Activated T-cell treated with anti-CD3 and anti-CD28 coated beads, Interleukin-2, amount 50 U/mL, for 4 hours (primary cell): Measurements from ENCODE around the gene SF3A1. TPM values are rescaled to one million over a fixed set of nuclear protein-coding genes. Genes with fewer than 3 reads are reported as not detected.
"Not testable (repeated sequence)": the region's sequence is repeated elsewhere in the genome, so short reads cannot be mapped to it uniquely, and the experiment has no call there.

Experiments used
- ATAC-seq, 2 donors: fragments of 200-7000 bp; cut with Tn5 transposase; one replicate each; pipeline ENCODE4 v1.10.0; 2021
- DNase-seq: peaks from one replicate; pipeline ENCODE4 v3.0.0-alpha.2; 2020
- H3K27me3 Mint-ChIP-seq: one replicate; pipeline ENCODE4 v1.8.0; 2021; ENCODE audit warnings: low read depth, mixed read lengths
- H3K36me3 Mint-ChIP-seq: one replicate; pipeline ENCODE4 v1.8.0; 2022; ENCODE audit warnings: mixed read lengths; ENCODE audit not compliant: insufficient read depth
- H3K4me1 Mint-ChIP-seq: one replicate; pipeline ENCODE4 v1.8.0; 2021; ENCODE audit warnings: low read depth, mixed read lengths
- H3K4me3 Mint-ChIP-seq: one replicate; pipeline ENCODE4 v1.8.0; 2021; ENCODE audit warnings: mild to moderate bottlenecking, moderate library complexity, mixed read lengths
- H3K9me3 Mint-ChIP-seq: one replicate; pipeline ENCODE4 v1.8.0; 2021; ENCODE audit warnings: mixed read lengths
- total RNA-seq, 3 donors: library from RNA; stranded (reverse); gene quantifications; one replicate each; pipeline ENCODE4 v1.2.1, GENCODE V29; 2021

SF3A1 gene, protein sequence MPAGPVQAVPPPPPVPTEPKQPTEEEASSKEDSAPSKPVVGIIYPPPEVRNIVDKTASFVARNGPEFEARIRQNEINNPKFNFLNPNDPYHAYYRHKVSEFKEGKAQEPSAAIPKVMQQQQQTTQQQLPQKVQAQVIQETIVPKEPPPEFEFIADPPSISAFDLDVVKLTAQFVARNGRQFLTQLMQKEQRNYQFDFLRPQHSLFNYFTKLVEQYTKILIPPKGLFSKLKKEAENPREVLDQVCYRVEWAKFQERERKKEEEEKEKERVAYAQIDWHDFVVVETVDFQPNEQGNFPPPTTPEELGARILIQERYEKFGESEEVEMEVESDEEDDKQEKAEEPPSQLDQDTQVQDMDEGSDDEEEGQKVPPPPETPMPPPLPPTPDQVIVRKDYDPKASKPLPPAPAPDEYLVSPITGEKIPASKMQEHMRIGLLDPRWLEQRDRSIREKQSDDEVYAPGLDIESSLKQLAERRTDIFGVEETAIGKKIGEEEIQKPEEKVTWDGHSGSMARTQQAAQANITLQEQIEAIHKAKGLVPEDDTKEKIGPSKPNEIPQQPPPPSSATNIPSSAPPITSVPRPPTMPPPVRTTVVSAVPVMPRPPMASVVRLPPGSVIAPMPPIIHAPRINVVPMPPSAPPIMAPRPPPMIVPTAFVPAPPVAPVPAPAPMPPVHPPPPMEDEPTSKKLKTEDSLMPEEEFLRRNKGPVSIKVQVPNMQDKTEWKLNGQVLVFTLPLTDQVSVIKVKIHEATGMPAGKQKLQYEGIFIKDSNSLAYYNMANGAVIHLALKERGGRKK
- total RNA-seq: 100 to 1,000 TPM; 315 to 335 (median 324) TPM

DNA sequence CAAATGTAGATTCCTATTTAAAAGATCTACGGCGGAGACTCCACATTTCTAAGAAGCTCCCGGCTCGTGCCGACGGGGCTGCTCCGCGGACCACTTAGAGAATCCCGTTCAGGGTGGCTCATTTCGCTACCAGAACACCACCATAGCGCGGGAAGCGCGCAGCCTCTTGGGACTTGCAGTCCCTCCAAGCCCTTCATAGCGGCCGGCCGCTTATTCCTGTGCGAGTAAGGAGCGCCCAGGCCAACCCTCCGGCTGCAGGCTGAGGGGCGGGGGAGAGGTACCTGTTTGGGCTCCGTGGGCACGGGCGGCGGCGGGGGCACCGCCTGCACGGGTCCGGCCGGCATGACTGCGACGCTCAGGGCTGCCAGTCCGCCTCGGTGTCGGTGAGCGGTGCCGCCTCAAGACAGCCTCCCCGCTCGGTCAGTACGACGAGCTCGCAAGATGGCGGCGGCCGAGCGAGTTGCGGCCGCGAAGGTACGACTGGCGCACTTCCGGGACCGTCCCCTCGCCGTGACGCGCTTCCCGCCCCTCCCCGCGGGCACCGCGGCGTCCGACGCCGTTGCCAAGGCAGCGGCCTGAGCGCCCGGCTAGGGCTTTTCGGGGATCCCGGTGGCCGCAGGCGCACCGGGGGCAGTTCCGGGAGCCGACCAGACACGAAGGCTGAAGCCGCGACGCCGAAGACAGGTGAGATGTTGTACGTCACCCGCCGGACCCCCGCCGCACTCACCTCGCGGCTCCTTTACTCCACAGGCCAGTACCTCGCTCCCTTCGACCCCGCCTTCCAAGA is at the start of gene SF3A1, which contains the start of gene CCDC157:
Gene SF3A1, minus strand, starts transcription at position 446 of the 787 bp plus-strand sequence. Its CDS starts 102 bp downstream, at position 344.
Gene CCDC157, plus strand, starts transcription at position 559 of the 787 bp plus-strand sequence. CDS start 8,994 bp downstream, outside the sequence.
- Mint-ChIP-seq H3K4me3 (peak within 1 kb of the TSS; percentile 96), H3K36me3 (peaks cover 17% of the 10 kb centered on the region), H3K4me1 (peaks cover 46% of the 10 kb centered on the region), H3K27me3 (no peaks in the 10 kb centered on the region), H3K9me3 (no peaks in the 10 kb centered on the region)
- peak; percentile 95 for ATAC-seq
- DNase-seq: peak; percentile 77

DNA sequence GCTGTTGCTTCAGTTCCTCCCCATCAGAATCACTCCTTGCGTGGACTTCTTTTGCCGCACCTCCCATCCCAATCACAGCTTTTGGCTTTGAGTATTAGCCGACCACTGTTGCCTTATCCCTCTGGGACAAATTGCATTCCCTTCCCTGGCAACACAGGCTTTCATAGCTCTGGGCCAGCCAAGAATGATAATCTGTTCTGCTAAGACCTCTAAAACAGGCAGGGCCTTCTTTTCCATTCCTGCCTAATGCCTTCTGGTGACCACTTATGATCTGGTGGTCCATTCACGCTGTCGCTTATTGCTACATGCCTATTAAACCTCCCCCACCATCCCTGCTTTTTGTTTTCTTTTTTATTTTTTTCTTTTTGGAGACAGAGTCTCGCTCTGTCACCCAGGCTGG is 49.7 kb upstream of the SF3A1 start:
- Mint-ChIP-seq H3K4me3 (no peak overlapping the region), H3K27me3 (no peaks in the 10 kb centered on the region), H3K36me3 (peaks cover 16% of the 10 kb centered on the region), H3K9me3 (no peaks in the 10 kb centered on the region), H3K4me1 (no peaks in the 10 kb centered on the region)
- ATAC-seq (no peak), DNase-seq (no peak)

DNA sequence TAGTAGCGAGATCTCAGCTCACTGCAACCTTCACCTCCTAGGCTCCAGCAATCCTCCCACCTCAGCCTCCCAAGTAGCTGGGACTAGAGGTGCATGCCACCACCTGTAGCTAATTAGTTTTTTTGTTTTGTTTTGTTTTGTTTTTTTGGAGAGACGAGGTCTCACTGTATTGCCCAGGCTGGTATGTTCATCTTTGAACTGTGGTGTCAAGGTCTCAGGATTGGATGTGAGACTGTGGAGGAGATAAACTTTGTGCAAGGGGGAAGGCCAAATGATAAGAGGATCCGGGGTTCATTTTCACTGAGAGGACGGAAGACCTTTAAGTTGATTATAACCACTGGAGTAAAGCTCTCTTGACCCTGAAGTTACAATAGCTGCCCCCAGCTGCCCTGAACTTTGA is 49.0 kb upstream of the SF3A1 start:
- ATAC-seq (no peak), DNase-seq (no peak)
- H3K4me1 Mint-ChIP-seq: no peaks in the 10 kb centered on the region
- no peaks in the 10 kb centered on the region for H3K27me3 Mint-ChIP-seq
- H3K4me3 Mint-ChIP-seq: no peak overlapping the region
- H3K36me3 Mint-ChIP-seq: peaks cover 11% of the 10 kb centered on the region
- H3K9me3 Mint-ChIP-seq: no peaks in the 10 kb centered on the region

DNA sequence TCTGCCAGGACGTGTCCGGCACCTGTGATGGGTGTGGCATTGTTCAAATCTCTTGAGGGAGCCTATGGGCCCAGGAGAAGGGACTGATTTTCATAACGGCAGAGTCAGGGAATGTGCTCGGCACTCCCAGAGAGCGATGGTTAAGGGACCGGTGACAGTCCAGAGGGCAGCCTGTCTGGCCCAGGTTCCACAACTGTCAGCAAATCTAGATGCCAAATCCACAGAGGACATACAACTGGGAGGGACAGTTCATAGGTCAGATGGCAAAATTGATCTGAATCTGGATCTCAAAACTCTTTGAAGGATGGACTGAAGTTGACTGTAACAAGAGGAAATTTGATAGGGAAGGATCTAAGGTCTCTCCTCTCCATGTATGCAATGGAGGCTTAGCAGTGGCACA is 47.6 kb upstream of the SF3A1 start:
- Mint-ChIP-seq H3K4me1 (no peaks in the 10 kb centered on the region), H3K27me3 (no peaks in the 10 kb centered on the region), H3K4me3 (no peak overlapping the region), H3K9me3 (no peaks in the 10 kb centered on the region), H3K36me3 (peaks cover 8% of the 10 kb centered on the region)
- ATAC-seq: no peak
- no peak for DNase-seq

DNA sequence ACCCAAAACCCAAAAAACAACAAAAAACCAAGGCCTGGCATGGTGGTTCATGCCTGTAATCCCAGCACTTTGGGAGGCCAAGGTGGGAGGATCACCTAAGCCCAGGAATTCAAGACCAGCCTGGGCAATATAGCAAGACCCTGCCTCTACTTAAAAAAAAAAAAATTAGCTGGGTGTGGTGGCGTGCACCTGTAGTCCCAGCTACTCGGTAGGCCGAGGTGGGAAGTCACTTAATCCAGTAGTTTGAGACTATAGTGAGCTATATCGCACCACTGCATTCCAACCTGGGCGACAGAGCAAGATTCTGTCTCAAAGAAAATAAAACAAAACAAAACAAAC is 46.0 kb upstream of the SF3A1 start:
- not testable (repeated sequence) for DNase-seq, H3K27me3 Mint-ChIP-seq, H3K4me3 Mint-ChIP-seq, H3K9me3 Mint-ChIP-seq, H3K36me3 Mint-ChIP-seq, ATAC-seq
- H3K4me1 Mint-ChIP-seq: peaks cover 14% of the 10 kb centered on the region

DNA sequence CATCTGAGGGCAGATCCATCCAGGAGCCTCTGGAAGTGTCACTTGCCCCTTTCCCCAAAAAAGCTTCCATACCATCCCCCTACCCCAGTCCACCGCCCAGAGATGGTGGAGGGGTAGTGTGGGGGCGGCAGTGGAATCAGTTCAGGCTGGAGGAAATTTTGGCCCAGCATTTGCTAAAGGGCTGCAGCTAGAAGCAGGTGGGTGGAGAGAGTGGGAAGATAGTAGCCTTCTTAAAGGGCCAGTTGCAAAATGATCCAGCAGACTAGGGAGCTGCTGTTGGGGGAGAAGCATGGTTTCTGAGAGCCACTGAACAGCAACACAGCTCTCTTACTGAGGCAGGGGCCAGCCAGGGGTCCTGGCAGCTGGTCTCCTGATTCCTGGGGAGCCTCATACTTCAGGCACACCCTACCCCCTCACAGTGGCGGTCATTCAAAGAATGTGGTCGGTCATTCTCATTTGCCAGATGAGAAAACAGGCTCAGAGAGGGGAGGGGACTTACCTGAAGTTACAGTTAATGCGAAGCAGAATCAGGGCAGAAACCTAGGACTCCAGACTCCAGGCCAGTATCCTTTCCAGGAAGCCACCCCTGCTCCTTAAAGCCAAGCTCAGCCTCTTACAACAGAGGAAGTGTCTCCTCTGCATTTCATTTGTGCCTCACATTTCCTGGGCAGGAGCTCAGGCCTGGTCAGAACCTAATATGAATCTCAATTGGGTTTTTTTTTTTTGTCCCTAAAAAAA is 45.5 kb upstream of the SF3A1 start:
- ATAC-seq (no peak), DNase-seq (no peak)
- Mint-ChIP-seq H3K36me3 (peaks cover 5% of the 10 kb centered on the region), H3K27me3 (no peaks in the 10 kb centered on the region), H3K4me3 (no peak overlapping the region), H3K4me1 (peaks cover 16% of the 10 kb centered on the region), H3K9me3 (no peaks in the 10 kb centered on the region)

DNA sequence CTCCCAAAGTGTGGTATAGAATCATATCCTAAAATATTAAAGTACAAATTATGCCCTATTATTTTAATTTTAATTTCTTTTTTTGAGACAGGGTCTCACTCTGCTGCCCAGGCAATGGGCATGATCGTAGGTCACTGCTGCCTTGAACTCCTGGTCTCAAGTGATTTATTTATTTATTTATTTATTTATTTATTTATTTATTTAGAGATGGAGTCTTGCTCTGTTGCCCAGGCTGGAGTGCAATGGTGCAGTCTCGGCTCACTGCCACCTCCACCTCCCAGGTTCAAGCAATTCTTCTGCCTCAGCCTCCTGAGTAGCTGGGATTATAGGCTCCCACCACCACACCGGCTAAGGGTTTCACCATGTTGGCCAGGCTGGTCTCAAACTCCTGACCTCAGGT is 44.3 kb upstream of the SF3A1 start:
- not testable (repeated sequence) for ATAC-seq, DNase-seq, H3K27me3 Mint-ChIP-seq, H3K4me3 Mint-ChIP-seq, H3K9me3 Mint-ChIP-seq, H3K36me3 Mint-ChIP-seq
- H3K4me1 Mint-ChIP-seq: peaks cover 24% of the 10 kb centered on the region

DNA sequence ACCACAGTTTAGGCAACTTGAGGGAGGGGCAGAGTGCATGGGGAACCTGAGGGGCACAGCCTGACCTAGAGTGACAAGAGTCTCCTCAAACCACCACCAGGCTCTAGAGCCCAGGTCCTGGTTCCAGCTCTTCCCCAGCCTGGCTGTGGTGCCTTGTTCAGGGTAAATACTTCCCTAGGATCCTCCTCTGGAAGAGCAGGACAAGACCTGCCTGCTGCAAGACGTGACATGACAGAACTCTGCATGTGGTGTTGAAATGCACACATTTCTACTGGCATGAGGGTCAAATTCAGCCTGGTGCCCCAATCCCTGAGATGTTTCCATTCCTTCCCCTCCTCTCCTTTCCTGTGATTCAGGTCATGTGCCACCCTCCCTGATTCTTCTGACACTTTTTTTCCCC is 43.5 kb upstream of the SF3A1 start:
- DNase-seq (no peak), ATAC-seq (no peak)
- Mint-ChIP-seq H3K4me3 (no peak overlapping the region), H3K4me1 (peaks cover 28% of the 10 kb centered on the region), H3K9me3 (no peaks in the 10 kb centered on the region), H3K36me3 (no peaks in the 10 kb centered on the region), H3K27me3 (peaks cover 4% of the 10 kb centered on the region)

DNA sequence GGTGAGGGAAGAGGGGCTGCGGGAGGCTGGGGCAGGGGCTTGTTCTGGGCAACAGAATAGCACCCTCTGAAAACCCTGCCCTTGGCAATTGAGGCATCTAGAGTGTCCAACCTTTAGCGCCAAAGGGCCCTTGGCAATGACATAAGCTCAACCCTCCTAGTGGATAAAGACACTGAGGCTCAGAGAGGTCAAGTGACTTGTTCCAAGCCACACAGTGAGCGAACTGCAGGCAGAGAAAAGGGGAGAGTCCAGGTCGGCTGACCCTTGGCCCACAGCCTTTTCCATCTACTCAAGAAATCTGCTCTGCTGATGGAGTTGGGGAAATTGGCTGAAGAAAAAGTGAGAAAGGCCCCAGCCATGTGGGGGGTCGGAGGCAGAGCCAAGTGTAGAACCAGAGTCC is 43.0 kb upstream of the SF3A1 start:
- DNase-seq: no peak
- no peak for ATAC-seq
- no peak overlapping the region for H3K4me3 Mint-ChIP-seq
- peaks cover 4% of the 10 kb centered on the region for H3K27me3 Mint-ChIP-seq
- no peaks in the 10 kb centered on the region for H3K36me3 Mint-ChIP-seq
- no peaks in the 10 kb centered on the region for H3K9me3 Mint-ChIP-seq
- peaks cover 28% of the 10 kb centered on the region for H3K4me1 Mint-ChIP-seq

DNA sequence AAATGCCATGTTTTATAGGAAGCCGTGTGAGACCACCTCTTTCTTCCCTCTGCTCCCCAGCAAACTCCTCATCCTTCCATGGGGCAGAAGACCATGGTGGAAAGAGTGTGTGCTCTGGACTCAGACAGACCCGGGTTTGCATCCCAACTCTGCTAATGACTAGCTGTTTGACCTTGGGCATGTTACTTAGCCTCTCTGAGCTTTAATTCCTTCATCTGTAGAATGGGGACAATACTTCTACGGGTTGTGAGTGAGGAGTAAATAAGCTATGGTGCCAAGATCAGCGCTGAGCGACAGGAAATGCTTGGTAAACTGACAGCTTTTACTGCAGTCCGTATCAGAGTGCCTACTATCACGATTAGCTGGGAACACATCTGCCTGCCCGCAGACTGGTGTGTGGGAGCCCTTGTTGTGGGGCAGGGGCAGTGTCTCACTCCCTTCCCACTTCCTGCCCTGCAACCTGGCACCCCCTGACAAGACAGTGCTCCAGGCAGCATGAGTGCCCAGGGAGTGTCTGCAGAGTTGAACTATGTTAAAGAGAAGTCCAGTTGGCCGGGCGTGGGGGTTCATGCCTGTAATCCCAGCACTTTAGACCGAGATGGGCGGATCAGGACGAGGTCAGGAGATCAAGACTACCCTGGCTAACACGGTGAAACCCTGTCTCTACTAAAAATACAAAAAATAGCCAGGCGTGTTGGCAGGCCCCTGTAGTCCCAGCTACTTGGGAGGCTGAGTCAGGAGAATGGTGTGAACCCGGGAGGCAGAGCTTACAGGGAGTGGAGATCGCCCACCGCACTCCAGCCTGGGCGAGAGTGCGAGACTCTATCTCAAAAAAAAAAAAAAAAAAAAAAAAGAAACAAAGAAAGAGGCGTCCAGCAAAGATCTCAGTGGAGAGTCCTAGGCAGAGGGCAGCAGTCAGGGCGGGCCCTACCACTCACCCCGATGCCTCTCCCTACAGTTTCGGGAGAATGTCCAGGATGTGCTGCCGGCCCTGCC is 42.3 kb upstream of the SF3A1 start:
- H3K36me3 Mint-ChIP-seq: no peaks in the 10 kb centered on the region
- peak overlapping the region; percentile 77 for H3K4me3 Mint-ChIP-seq
- peaks cover 4% of the 10 kb centered on the region for H3K27me3 Mint-ChIP-seq
- ATAC-seq: no peak
- no peaks in the 10 kb centered on the region for H3K9me3 Mint-ChIP-seq
- no peak for DNase-seq
- H3K4me1 Mint-ChIP-seq: peaks cover 28% of the 10 kb centered on the region

DNA sequence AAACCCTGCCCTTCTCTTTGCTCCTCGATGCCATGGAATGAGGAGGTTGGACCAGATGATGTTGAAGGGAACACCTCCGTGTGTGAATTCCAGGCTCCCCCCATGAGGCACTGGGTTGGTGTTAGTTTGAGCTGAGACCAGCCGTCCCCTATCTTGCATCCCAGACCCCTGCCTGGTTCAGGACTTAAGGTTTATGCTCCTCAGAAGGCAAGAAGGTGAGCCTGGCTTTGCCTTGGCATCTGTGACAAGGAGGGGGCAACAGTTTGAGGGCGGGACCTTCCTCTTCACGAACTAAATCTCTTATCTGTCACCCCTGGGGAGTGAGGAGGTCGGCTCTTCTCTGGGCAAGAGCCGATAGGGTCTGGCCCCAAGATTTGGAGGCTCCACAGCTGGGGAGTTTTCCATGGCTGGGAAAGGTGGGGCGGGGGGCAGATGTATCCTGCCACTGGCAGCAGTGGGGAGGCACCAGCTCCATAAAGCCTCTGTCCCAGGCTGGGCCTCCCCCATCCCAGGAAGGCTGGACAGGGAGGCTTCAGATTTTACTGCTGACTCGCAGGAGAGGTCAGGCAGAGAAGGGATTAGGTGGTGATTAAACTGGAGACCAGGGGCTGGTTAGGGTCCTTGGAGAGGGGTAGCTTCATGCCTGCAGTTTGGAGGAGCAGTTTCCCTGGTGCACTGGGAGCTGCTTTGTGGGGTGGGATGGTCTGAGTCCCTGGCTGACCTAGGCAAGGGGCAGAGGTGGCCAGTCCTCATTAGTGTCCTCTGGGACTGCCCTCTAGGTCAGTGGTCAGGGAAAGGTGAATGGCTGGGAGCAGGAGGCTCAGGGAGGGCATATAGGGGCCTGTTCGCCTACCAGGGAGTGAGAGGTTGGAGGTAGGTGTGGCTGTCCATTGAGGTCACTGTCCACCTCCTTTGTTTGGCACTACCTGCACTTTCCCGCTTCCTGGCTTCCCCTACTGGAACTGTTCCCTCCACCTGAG is 41.3 kb upstream of the SF3A1 start:
- no peak for DNase-seq
- Mint-ChIP-seq H3K4me1 (peaks cover 29% of the 10 kb centered on the region), H3K27me3 (peaks cover 4% of the 10 kb centered on the region), H3K4me3 (peak overlapping the region; percentile 77), H3K9me3 (no peaks in the 10 kb centered on the region), H3K36me3 (no peaks in the 10 kb centered on the region)
- ATAC-seq: peak in 1 of 2 donors; percentile 4
